ENCODE measurements around the gene PDE4D.

The PDE4D gene

GRCh38 chr5:59905188-59905587 is 11.7 kb upstream of the PDE4D start:
- no peak for TF ChIP-seq CTCF (conservative IDR thresholded peaks at IDR 0.05; ENCODE audit: low read depth, low read length)
- no peak for DNase-seq (ENCODE audit: low read depth)
- no peak overlapping the region for H3K4me3 ChIP-seq (ENCODE audit: low read depth, low read length)

- no peak for TF ChIP-seq CTCF (conservative IDR thresholded peaks at IDR 0.05; ENCODE audit: low read depth, low read length)
- no peak for DNase-seq (ENCODE audit: low read depth)
- H3K4me3 ChIP-seq (ENCODE audit: low read depth, low read length): no peak overlapping the region
Measured at GRCh38 chr5:59897075-59897474, 3.5 kb upstream of the PDE4D start.

- peak; percentile 7 for DNase-seq (ENCODE audit: low read depth)
- TF ChIP-seq CTCF (conservative IDR thresholded peaks at IDR 0.05; ENCODE audit: low read depth, low read length): no peak
- H3K4me3 ChIP-seq (ENCODE audit: low read depth, low read length): peak overlapping the region; percentile 33
Measured at GRCh38 chr5:59891962-59892643, 1.4 kb downstream of the PDE4D start.

- TF ChIP-seq CTCF (conservative IDR thresholded peaks at IDR 0.05; ENCODE audit: low read depth, low read length): no peak
- H3K4me3 ChIP-seq (ENCODE audit: low read depth, low read length): no peak overlapping the region
- peak; percentile 26 for DNase-seq (ENCODE audit: low read depth)
Measured at GRCh38 chr5:59887274-59887673, 6.3 kb downstream of the PDE4D start.

- DNase-seq (ENCODE audit: low read depth): peak; percentile 36
- TF ChIP-seq CTCF (conservative IDR thresholded peaks at IDR 0.05; ENCODE audit: low read depth, low read length): no peak
- H3K4me3 ChIP-seq (ENCODE audit: low read depth, low read length): no peak overlapping the region
Measured at GRCh38 chr5:59874675-59875074, 18.9 kb downstream of the PDE4D start.

- no peak for TF ChIP-seq CTCF (conservative IDR thresholded peaks at IDR 0.05; ENCODE audit: low read depth, low read length)
- peak; percentile 90 for DNase-seq (ENCODE audit: low read depth)
- no peak overlapping the region for H3K4me3 ChIP-seq (ENCODE audit: low read depth, low read length)
Measured at GRCh38 chr5:59873113-59873512, 20.4 kb downstream of the PDE4D start.

- no peak for DNase-seq (ENCODE audit: low read depth)
- no peak for TF ChIP-seq CTCF (conservative IDR thresholded peaks at IDR 0.05; ENCODE audit: low read depth, low read length)
- no peak overlapping the region for H3K4me3 ChIP-seq (ENCODE audit: low read depth, low read length)
Measured at GRCh38 chr5:59866661-59867060, 26.9 kb downstream of the PDE4D start.
